GM23338 (cell line): ENCODE measurements around the gene CYB5B.

Experiments
- CREB1 ChIP-seq: fragments of 250-450 bp; sonication (Bioruptor Pico); IDR thresholded peaks from 2 replicates; pipeline ENCODE4 v1.5.0; 2020; ENCODE audit warnings: low read depth, mild to moderate bottlenecking, moderate library complexity
- CTCF ChIP-seq, 2 experiments: fragments of 200-600 bp in 1 of 2; sonication (generic) in 1 of 2; conservative IDR thresholded peaks; 2 replicates each; pipeline versions ENCODE4 v1.5.1 to v1.6.1; 2016 to 2017; ENCODE audit warnings: antibody characterized with exemption in 2 of 2, low read depth in 2 of 2, mild to moderate bottlenecking in 2 of 2, moderate library complexity in 1 of 2
- ETS1 ChIP-seq: IDR thresholded peaks from 2 replicates; pipeline ENCODE4 v1.6.1; 2016; ENCODE audit warnings: antibody characterized with exemption
- EZH2 ChIP-seq: fragments of 200-600 bp; sonication (generic); IDR thresholded peaks from one replicate; pipeline ENCODE4 v1.8.0; 2017; ENCODE audit warnings: antibody characterized with exemption, mild to moderate bottlenecking, low read depth; ENCODE audit not compliant: unreplicated experiment
- EZH2phosphoT487 ChIP-seq: fragments of 200-600 bp; sonication (generic); IDR thresholded peaks from one replicate; pipeline ENCODE4 v1.8.1; 2018; ENCODE audit warnings: antibody characterized with exemption; ENCODE audit not compliant: unreplicated experiment
- JUNB ChIP-seq: IDR thresholded peaks from one replicate; pipeline ENCODE4 v1.6.1; 2016; ENCODE audit warnings: antibody characterized with exemption; ENCODE audit not compliant: unreplicated experiment
- NANOG ChIP-seq: IDR thresholded peaks from 2 replicates; pipeline ENCODE4 v1.6.1; 2016; ENCODE audit warnings: antibody characterized with exemption, borderline replicate concordance
- POLR2AphosphoS5 ChIP-seq: IDR thresholded peaks from 2 replicates; pipeline ENCODE4 v1.6.1; 2016; ENCODE audit warnings: antibody characterized with exemption, low read depth
- REST ChIP-seq: IDR thresholded peaks from one replicate; pipeline ENCODE4 v1.6.1; 2018; ENCODE audit warnings: antibody characterized with exemption; ENCODE audit not compliant: unreplicated experiment
- ZNF114 ChIP-seq: fragments of 250-450 bp; sonication (Bioruptor Pico); IDR thresholded peaks from 2 replicates; pipeline ENCODE4 v1.5.0; 2020; ENCODE audit warnings: mild to moderate bottlenecking, moderate library complexity
- ZNF462 ChIP-seq: fragments of 250-450 bp; sonication (Bioruptor Pico); IDR thresholded peaks from 2 replicates; pipeline ENCODE4 v1.5.0; 2020; ENCODE audit warnings: mild to moderate bottlenecking, moderate library complexity

GRCh38 chr16:69503244-69503643 is 78.8 kb downstream of the CYB5B start:
- no peak for TF ChIP-seq CTCF (conservative IDR thresholded peaks at IDR 0.05; ENCODE audit: low read depth in 2 of 2)
- TF ChIP-seq EZH2phosphoT487: no peak
- TF ChIP-seq REST: no peak
- no peak for TF ChIP-seq EZH2
- TF ChIP-seq ETS1: no peak
- no peak for TF ChIP-seq POLR2AphosphoS5
- TF ChIP-seq NANOG: no peak
- no peak for TF ChIP-seq CREB1 (CRISPR knock-in tag)
- TF ChIP-seq ZNF462 (CRISPR knock-in tag): no peak
- no peak for TF ChIP-seq JUNB
- no peak for TF ChIP-seq ZNF114 (CRISPR knock-in tag)
